Hematopoietic multipotent progenitor cell treated with erythropoietin and hydrocortisone succinate and interleukin-3 and kit ligand, for 15 days (in vitro differentiated cells): ENCODE results near the gene VPS13C.

Source experiments
- DNase-seq: peaks from one replicate; pipeline ENCODE4 v3.0.0-alpha.2; 2015; ENCODE audit warnings: low spot score

Gene VPS13C

GRCh38 chr15:61938249-61938648, 122.0 kb downstream of the VPS13C start:
- DNase-seq: no peak

GRCh38 chr15:61936528-61937195, 123.6 kb downstream of the VPS13C start:
- no peak for DNase-seq

- DNase-seq: no peak
These were observed 124.8 kb downstream of the VPS13C start for GRCh38 chr15:61935493-61935892.

- DNase-seq: no peak
These were observed 130.8 kb downstream of the VPS13C start for GRCh38 chr15:61929452-61929851.

GRCh38 chr15:61923173-61923572, 137.1 kb downstream of the VPS13C start:
- DNase-seq: no peak

- no peak for DNase-seq
These were observed 139.2 kb downstream of the VPS13C start for GRCh38 chr15:61921093-61921492.

GRCh38 chr15:61917457-61917856, 142.8 kb downstream of the VPS13C start:
- DNase-seq: no peak

- DNase-seq: no peak
These were observed 144.1 kb downstream of the VPS13C start for GRCh38 chr15:61916104-61916503.

- no peak for DNase-seq
These were observed 144.6 kb downstream of the VPS13C start for GRCh38 chr15:61915640-61916039.

- no peak for DNase-seq
These were observed 149.3 kb downstream of the VPS13C start for GRCh38 chr15:61910839-61911369.

- DNase-seq: no peak
These were observed 152.0 kb downstream of the VPS13C start for GRCh38 chr15:61908241-61908640.

- DNase-seq: no peak
These were observed 152.5 kb downstream of the VPS13C start for GRCh38 chr15:61907753-61908086.

GRCh38 chr15:61906961-61907752, 153.1 kb downstream of the VPS13C start:
- DNase-seq: no peak

- DNase-seq: no peak
These were observed 167.1 kb downstream of the VPS13C start for GRCh38 chr15:61893146-61893545.

- no peak for DNase-seq
These were observed 168.1 kb downstream of the VPS13C start for GRCh38 chr15:61892140-61892539.

GRCh38 chr15:61890106-61890505, 170.1 kb downstream of the VPS13C start:
- no peak for DNase-seq

- DNase-seq: no peak
These were observed 170.5 kb downstream of the VPS13C start for GRCh38 chr15:61889706-61890105.

- no peak for DNase-seq
These were observed 172.0 kb downstream of the VPS13C start for GRCh38 chr15:61888074-61888780.

GRCh38 chr15:61880084-61880483, 180.2 kb downstream of the VPS13C start:
- DNase-seq: no peak

- DNase-seq: no peak
These were observed 181.0 kb downstream of the VPS13C start for GRCh38 chr15:61879219-61879618.

GRCh38 chr15:61871926-61872522, 188.2 kb downstream of the VPS13C start:
- DNase-seq: peak; percentile 46

- DNase-seq: no peak
These were observed 190.6 kb downstream of the VPS13C start for GRCh38 chr15:61869656-61870055.
